ENCODE measurements around the gene SIRT7.

SIRT7 gene

GRCh38 chr17:81917565-81918332 lies at the start of gene SIRT7:
Gene SIRT7, minus strand, starts transcription at chr17:81918176. Its CDS starts 45 bp downstream, at chr17:81918131.
- peak; percentile 90 for DNase-seq

GRCh38 chr17:81967244-81967532 lies 49.2 kb upstream of the SIRT7 start:
- DNase-seq = no peak

- DNase-seq = no peak
Measured at GRCh38 chr17:81966343-81967243, 48.6 kb upstream of the SIRT7 start.

- no peak for DNase-seq
Measured at GRCh38 chr17:81964081-81964849, 46.3 kb upstream of the SIRT7 start.

GRCh38 chr17:81962499-81963441 lies 44.8 kb upstream of the SIRT7 start:
- no peak for DNase-seq

- DNase-seq = no peak
Measured at GRCh38 chr17:81961521-81962498, 43.8 kb upstream of the SIRT7 start.

GRCh38 chr17:81961087-81961511 lies 43.1 kb upstream of the SIRT7 start, which contains the start of gene NOTUM:
Gene NOTUM, minus strand, starts transcription at chr17:81961187. Its CDS starts 278 bp downstream, at chr17:81960909.
- DNase-seq = no peak

GRCh38 chr17:81960130-81960958 lies 42.4 kb upstream of the SIRT7 start:
- no peak for DNase-seq

GRCh38 chr17:81959362-81960129 lies 41.6 kb upstream of the SIRT7 start:
- DNase-seq = peak; percentile 69

- DNase-seq = no peak
Measured at GRCh38 chr17:81958633-81959342, 40.8 kb upstream of the SIRT7 start.

- no peak for DNase-seq
Measured at GRCh38 chr17:81957691-81958432, 39.9 kb upstream of the SIRT7 start.

- no peak for DNase-seq
Measured at GRCh38 chr17:81956607-81957589, 38.9 kb upstream of the SIRT7 start.

GRCh38 chr17:81955756-81956544 lies 38.0 kb upstream of the SIRT7 start:
- DNase-seq = no peak

- no peak for DNase-seq
Measured at GRCh38 chr17:81955058-81955681, 37.2 kb upstream of the SIRT7 start.
